ENCODE results near the gene PRKCE.

Gene PRKCE

GRCh38 chr2:46056541-46056940, 405.1 kb downstream of the PRKCE start:
- H3K9ac ChIP-seq (ENCODE audit: low read length), result no peak overlapping the region
- no peaks in the 10 kb centered on the region for H3K27me3 ChIP-seq (ENCODE audit: control insufficient read depth in 1 of 2, insufficient read depth in 2 of 2, low read length in 2 of 2)
- no peaks in the 10 kb centered on the region for H3K36me3 ChIP-seq (ENCODE audit: insufficient read depth, low read length)
- no peak overlapping the region for H3K4me3 ChIP-seq (ENCODE audit: low read depth in 1 of 2, low read length in 2 of 2)
- no peaks in the 10 kb centered on the region for H3K9me3 ChIP-seq (ENCODE audit: low read length)
- H3K27ac ChIP-seq (ENCODE audit: low read depth, low read length), result no peak overlapping the region
- no peaks in the 10 kb centered on the region for H3K4me1 ChIP-seq (ENCODE audit: insufficient read depth, low read length)

DNA sequence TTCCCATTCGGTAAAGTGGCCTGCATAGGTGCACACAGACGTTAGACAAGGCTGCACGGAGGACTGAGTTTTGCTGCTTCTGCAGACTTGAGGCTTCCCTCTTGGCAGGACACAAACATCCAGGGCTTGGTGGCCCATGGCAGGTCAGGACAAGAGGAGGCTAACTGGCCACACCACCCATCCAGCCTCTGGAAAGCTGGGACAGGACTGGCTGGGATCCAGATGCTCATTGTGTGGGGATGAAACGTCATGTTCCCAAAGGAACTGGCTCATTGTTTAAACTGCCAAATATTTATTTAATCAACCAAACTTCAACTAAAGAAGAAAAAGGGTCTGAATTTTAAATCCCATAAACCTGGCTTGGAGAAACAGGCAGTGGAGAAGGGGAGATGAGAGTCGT, 406.7 kb downstream of the PRKCE start:
- H3K9ac ChIP-seq (ENCODE audit: low read length), result no peak overlapping the region
- no peak overlapping the region for H3K27ac ChIP-seq (ENCODE audit: low read depth, low read length)
- no peaks in the 10 kb centered on the region for H3K27me3 ChIP-seq (ENCODE audit: control insufficient read depth in 1 of 2, insufficient read depth in 2 of 2, low read length in 2 of 2)
- no peaks in the 10 kb centered on the region for H3K36me3 ChIP-seq (ENCODE audit: insufficient read depth, low read length)
- no peak overlapping the region for H3K4me3 ChIP-seq (ENCODE audit: low read depth in 1 of 2, low read length in 2 of 2)
- no peaks in the 10 kb centered on the region for H3K9me3 ChIP-seq (ENCODE audit: low read length)
- peaks cover 4% of the 10 kb centered on the region for H3K4me1 ChIP-seq (ENCODE audit: insufficient read depth, low read length)

- no peak overlapping the region for H3K27ac ChIP-seq (ENCODE audit: low read depth, low read length)
- no peaks in the 10 kb centered on the region for H3K9me3 ChIP-seq (ENCODE audit: low read length)
- H3K4me3 ChIP-seq (ENCODE audit: low read depth in 1 of 2, low read length in 2 of 2), result no peak overlapping the region
- H3K36me3 ChIP-seq (ENCODE audit: insufficient read depth, low read length), result no peaks in the 10 kb centered on the region
- H3K9ac ChIP-seq (ENCODE audit: low read length), result no peak overlapping the region
- H3K27me3 ChIP-seq (ENCODE audit: control insufficient read depth in 1 of 2, insufficient read depth in 2 of 2, low read length in 2 of 2), result no peaks in the 10 kb centered on the region
- peaks cover 8% of the 10 kb centered on the region for H3K4me1 ChIP-seq (ENCODE audit: insufficient read depth, low read length)
Measured at GRCh38 chr2:46062637-46063412, 411.4 kb downstream of the PRKCE start.

GRCh38 chr2:46064396-46064795, 412.9 kb downstream of the PRKCE start:
- Histone ChIP-seq H3K9me3 (ENCODE audit: low read length) (no peaks in the 10 kb centered on the region), H3K4me1 (ENCODE audit: insufficient read depth, low read length) (peaks cover 8% of the 10 kb centered on the region), H3K36me3 (ENCODE audit: insufficient read depth, low read length) (no peaks in the 10 kb centered on the region), H3K4me3 (ENCODE audit: low read depth in 1 of 2, low read length in 2 of 2) (no peak overlapping the region), H3K9ac (ENCODE audit: low read length) (no peak overlapping the region), H3K27ac (ENCODE audit: low read depth, low read length) (no peak overlapping the region), H3K27me3 (ENCODE audit: control insufficient read depth in 1 of 2, insufficient read depth in 2 of 2, low read length in 2 of 2) (no peaks in the 10 kb centered on the region)

DNA sequence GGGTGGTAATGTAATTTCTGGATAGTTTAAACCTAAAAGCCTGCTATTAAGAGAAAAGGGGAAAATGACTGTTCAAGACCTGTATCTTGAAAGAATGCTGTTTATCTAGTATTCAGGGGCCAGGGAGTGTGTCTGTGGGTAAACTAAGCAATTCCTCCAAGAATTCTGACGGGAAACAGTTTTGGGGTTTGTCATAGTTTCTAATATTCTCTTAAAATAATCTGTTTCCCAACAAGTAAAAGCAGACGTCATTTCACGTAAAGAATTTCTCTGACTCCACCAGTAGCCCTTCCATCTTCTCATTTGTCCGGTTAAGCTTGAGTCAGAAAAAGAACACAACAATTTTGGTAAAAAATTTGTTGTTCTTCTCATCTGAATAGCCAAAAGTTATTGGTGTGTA, 413.7 kb downstream of the PRKCE start:
- no peak overlapping the region for H3K9ac ChIP-seq (ENCODE audit: low read length)
- H3K4me1 ChIP-seq (ENCODE audit: insufficient read depth, low read length), result peaks cover 8% of the 10 kb centered on the region
- H3K36me3 ChIP-seq (ENCODE audit: insufficient read depth, low read length), result no peaks in the 10 kb centered on the region
- H3K27ac ChIP-seq (ENCODE audit: low read depth, low read length), result no peak overlapping the region
- no peak overlapping the region for H3K4me3 ChIP-seq (ENCODE audit: low read depth in 1 of 2, low read length in 2 of 2)
- H3K27me3 ChIP-seq (ENCODE audit: control insufficient read depth in 1 of 2, insufficient read depth in 2 of 2, low read length in 2 of 2), result no peaks in the 10 kb centered on the region
- no peaks in the 10 kb centered on the region for H3K9me3 ChIP-seq (ENCODE audit: low read length)

DNA sequence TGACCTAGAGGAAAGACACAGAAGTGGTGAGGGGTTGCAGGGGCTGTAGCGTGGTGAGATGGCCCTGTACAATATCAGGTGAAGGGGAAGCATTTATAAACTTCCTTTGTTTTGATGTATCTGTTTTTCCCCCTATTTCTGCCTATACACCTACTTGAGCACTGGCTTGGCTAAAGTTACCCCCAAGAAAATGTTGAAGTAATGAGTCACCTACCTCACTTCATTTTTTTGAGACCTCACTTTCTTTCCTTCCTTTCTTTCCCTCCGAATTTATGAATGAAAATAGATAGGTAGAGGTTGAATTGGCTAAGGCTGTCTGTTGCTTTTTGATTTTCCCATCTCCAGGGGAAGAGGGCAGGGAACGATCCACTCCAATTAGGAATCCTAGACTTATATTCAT, 414.6 kb downstream of the PRKCE start:
- no peak overlapping the region for H3K27ac ChIP-seq (ENCODE audit: low read depth, low read length)
- H3K9me3 ChIP-seq (ENCODE audit: low read length), result no peaks in the 10 kb centered on the region
- no peak overlapping the region for H3K4me3 ChIP-seq (ENCODE audit: low read depth in 1 of 2, low read length in 2 of 2)
- no peaks in the 10 kb centered on the region for H3K27me3 ChIP-seq (ENCODE audit: control insufficient read depth in 1 of 2, insufficient read depth in 2 of 2, low read length in 2 of 2)
- H3K9ac ChIP-seq (ENCODE audit: low read length), result no peak overlapping the region
- peaks cover 8% of the 10 kb centered on the region for H3K4me1 ChIP-seq (ENCODE audit: insufficient read depth, low read length)
- no peaks in the 10 kb centered on the region for H3K36me3 ChIP-seq (ENCODE audit: insufficient read depth, low read length)

DNA sequence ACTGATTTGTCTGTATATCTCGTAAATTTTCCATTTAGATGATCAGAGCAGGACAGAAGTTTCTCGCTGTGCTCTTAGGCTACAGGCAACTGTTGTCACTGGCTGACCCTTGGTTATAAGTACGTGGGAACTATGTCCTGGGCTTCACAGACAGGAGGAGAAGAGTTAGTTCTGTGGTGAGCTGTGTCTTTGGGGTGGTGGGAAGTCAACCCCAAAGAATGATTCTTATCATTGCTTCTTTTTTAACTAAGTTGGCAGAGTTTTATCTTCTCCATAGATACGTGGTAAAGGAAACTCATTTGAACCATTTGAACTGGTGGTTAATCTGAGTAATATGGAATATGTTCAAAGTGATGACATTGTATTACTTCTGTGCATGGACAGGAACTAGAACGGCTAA, 415.1 kb downstream of the PRKCE start:
- Histone ChIP-seq H3K4me1 (ENCODE audit: insufficient read depth, low read length) (peaks cover 8% of the 10 kb centered on the region), H3K27me3 (ENCODE audit: control insufficient read depth in 1 of 2, insufficient read depth in 2 of 2, low read length in 2 of 2) (no peaks in the 10 kb centered on the region), H3K4me3 (ENCODE audit: low read depth in 1 of 2, low read length in 2 of 2) (no peak overlapping the region), H3K9ac (ENCODE audit: low read length) (no peak overlapping the region), H3K27ac (ENCODE audit: low read depth, low read length) (no peak overlapping the region), H3K36me3 (ENCODE audit: insufficient read depth, low read length) (no peaks in the 10 kb centered on the region), H3K9me3 (ENCODE audit: low read length) (no peaks in the 10 kb centered on the region)

- Histone ChIP-seq H3K4me3 (ENCODE audit: low read depth in 1 of 2, low read length in 2 of 2) (no peak overlapping the region), H3K4me1 (ENCODE audit: insufficient read depth, low read length) (peaks cover 8% of the 10 kb centered on the region), H3K27me3 (ENCODE audit: control insufficient read depth in 1 of 2, insufficient read depth in 2 of 2, low read length in 2 of 2) (no peaks in the 10 kb centered on the region), H3K9me3 (ENCODE audit: low read length) (no peaks in the 10 kb centered on the region), H3K36me3 (ENCODE audit: insufficient read depth, low read length) (no peaks in the 10 kb centered on the region), H3K9ac (ENCODE audit: low read length) (no peak overlapping the region), H3K27ac (ENCODE audit: low read depth, low read length) (no peak overlapping the region)
Measured at GRCh38 chr2:46067062-46067461, 415.6 kb downstream of the PRKCE start.

DNA sequence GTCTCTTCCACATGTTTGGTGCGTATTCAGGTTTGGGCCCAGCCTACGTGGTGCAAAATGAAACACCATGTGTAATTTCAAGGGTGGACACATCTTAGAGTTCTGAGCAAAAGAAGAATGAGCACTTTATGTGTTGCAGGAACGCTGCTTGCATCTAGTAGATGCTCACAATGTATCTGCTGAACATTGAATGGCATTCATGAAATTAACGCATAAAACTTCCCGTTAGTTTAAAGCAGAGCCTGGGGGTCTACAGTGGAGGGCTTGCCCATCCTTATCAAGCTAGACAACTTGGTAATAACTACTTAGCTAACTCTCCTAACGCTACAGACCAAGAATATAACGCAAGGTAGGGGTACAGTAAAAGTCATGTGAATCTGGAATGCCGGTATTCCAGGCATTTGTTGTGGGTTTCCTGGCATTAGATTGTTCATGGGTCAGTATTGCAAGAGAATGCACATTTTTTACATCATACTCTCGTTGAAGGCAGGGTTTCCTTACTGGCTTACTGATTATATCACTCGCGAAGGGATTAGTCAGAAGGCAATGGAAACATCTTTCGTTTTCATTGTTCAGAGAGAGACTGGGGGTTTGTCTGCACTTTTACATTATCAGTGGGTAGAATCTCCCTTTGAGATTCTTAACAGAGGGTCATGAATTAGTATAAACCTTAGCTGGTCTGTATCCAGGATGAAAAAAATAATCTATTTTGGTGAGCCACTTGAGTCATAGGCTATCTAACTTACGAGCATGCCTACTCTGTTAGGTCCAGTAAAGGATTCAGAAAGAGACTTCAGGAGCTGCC, 416.2 kb downstream of the PRKCE start:
- H3K36me3 ChIP-seq (ENCODE audit: insufficient read depth, low read length), result no peaks in the 10 kb centered on the region
- no peak overlapping the region for H3K27ac ChIP-seq (ENCODE audit: low read depth, low read length)

DNA sequence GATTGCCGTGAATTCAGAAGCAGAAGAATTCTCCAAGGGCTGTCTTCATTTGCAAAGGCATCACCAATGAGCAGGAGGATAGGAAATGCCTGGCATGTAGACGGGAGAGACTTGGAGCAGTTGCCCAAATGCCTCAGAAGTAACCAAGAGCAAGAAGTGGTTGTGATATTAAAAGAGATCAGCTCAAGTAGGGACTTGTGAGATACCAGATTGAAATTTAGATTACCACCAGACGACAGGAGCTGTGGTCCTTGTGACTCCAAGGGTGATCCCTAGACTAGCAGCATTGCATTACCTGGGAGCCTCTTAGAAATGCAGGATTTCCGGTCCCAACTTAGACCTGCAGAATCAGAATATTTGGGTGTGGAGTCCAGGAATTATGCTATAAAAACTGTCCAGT, 417.2 kb downstream of the PRKCE start:
- H3K9ac ChIP-seq (ENCODE audit: low read length), result no peak overlapping the region

More for the DNA sequence above, 416.2 kb downstream of the PRKCE start:
- H3K27me3 ChIP-seq (ENCODE audit: control insufficient read depth in 1 of 2, insufficient read depth in 2 of 2, low read length in 2 of 2), result no peaks in the 10 kb centered on the region
- H3K4me3 ChIP-seq (ENCODE audit: low read depth in 1 of 2, low read length in 2 of 2), result no peak overlapping the region
- H3K9me3 ChIP-seq (ENCODE audit: low read length), result no peaks in the 10 kb centered on the region
- H3K9ac ChIP-seq (ENCODE audit: low read length), result no peak overlapping the region
- H3K4me1 ChIP-seq (ENCODE audit: insufficient read depth, low read length), result peaks cover 8% of the 10 kb centered on the region

DNA sequence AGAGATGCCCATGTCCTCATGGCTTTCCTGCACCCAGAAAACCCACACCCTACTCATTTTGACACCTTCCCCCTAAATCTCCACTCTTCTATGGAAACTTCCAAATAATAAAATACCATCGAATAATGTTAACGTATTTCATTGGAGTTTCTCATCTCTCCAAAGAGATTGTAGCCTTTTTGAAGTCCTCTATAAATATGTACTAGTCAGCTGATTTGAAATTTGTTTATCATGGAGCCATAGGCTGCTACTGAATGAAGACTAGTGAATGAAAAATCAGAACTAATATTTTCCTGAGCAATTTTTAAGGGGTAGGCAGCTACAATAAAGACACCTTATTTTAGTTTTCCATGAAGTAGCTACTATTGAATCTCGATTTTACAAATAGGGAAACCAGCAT, 419.6 kb downstream of the PRKCE start:
- Histone ChIP-seq H3K36me3 (ENCODE audit: insufficient read depth, low read length) (no peaks in the 10 kb centered on the region), H3K9ac (ENCODE audit: low read length) (no peak overlapping the region), H3K27ac (ENCODE audit: low read depth, low read length) (no peak overlapping the region), H3K27me3 (ENCODE audit: control insufficient read depth in 1 of 2, insufficient read depth in 2 of 2, low read length in 2 of 2) (no peaks in the 10 kb centered on the region), H3K9me3 (ENCODE audit: low read length) (no peaks in the 10 kb centered on the region), H3K4me3 (ENCODE audit: low read depth in 1 of 2, low read length in 2 of 2) (no peak overlapping the region), H3K4me1 (ENCODE audit: insufficient read depth, low read length) (no peaks in the 10 kb centered on the region)

More for the DNA sequence above, 417.2 kb downstream of the PRKCE start:
- no peaks in the 10 kb centered on the region for H3K4me1 ChIP-seq (ENCODE audit: insufficient read depth, low read length)
- H3K9me3 ChIP-seq (ENCODE audit: low read length), result no peaks in the 10 kb centered on the region
- no peaks in the 10 kb centered on the region for H3K27me3 ChIP-seq (ENCODE audit: control insufficient read depth in 1 of 2, insufficient read depth in 2 of 2, low read length in 2 of 2)
- H3K27ac ChIP-seq (ENCODE audit: low read depth, low read length), result no peak overlapping the region
- H3K36me3 ChIP-seq (ENCODE audit: insufficient read depth, low read length), result no peaks in the 10 kb centered on the region
- no peak overlapping the region for H3K4me3 ChIP-seq (ENCODE audit: low read depth in 1 of 2, low read length in 2 of 2)

Measured in muscle layer of colon (tissue), 2 donors.